GM23338 (cell line): ENCODE data around the gene RBM14.

Source experiments
- CREB1 ChIP-seq: fragments of 250-450 bp; sonication (Bioruptor Pico); IDR thresholded peaks from 2 replicates; pipeline ENCODE4 v1.5.0; 2020; ENCODE audit warnings: low read depth, mild to moderate bottlenecking, moderate library complexity
- EZH2 ChIP-seq: fragments of 200-600 bp; sonication (generic); IDR thresholded peaks from one replicate; pipeline ENCODE4 v1.8.0; 2017; ENCODE audit warnings: antibody characterized with exemption, mild to moderate bottlenecking, low read depth; ENCODE audit not compliant: unreplicated experiment
- EZH2phosphoT487 ChIP-seq: fragments of 200-600 bp; sonication (generic); IDR thresholded peaks from one replicate; pipeline ENCODE4 v1.8.1; 2018; ENCODE audit warnings: antibody characterized with exemption; ENCODE audit not compliant: unreplicated experiment
- POLR2AphosphoS5 ChIP-seq: IDR thresholded peaks from 2 replicates; pipeline ENCODE4 v1.6.1; 2016; ENCODE audit warnings: antibody characterized with exemption, low read depth
- TF ChIP-seq, protein P1 (sequence below), 2 experiments: fragments of 200-600 bp in 1 of 2; sonication (generic) in 1 of 2; conservative IDR thresholded peaks; 2 replicates each; pipeline versions ENCODE4 v1.5.1 to v1.6.1; 2016 to 2017; ENCODE audit warnings: antibody characterized with exemption in 2 of 2, low read depth in 2 of 2, mild to moderate bottlenecking in 2 of 2, moderate library complexity in 1 of 2
- TF ChIP-seq, protein P2 (sequence below): IDR thresholded peaks from 2 replicates; pipeline ENCODE4 v1.6.1; 2016; ENCODE audit warnings: antibody characterized with exemption
- TF ChIP-seq, protein P3 (sequence below): IDR thresholded peaks from one replicate; pipeline ENCODE4 v1.6.1; 2018; ENCODE audit warnings: antibody characterized with exemption; ENCODE audit not compliant: unreplicated experiment

DNA sequence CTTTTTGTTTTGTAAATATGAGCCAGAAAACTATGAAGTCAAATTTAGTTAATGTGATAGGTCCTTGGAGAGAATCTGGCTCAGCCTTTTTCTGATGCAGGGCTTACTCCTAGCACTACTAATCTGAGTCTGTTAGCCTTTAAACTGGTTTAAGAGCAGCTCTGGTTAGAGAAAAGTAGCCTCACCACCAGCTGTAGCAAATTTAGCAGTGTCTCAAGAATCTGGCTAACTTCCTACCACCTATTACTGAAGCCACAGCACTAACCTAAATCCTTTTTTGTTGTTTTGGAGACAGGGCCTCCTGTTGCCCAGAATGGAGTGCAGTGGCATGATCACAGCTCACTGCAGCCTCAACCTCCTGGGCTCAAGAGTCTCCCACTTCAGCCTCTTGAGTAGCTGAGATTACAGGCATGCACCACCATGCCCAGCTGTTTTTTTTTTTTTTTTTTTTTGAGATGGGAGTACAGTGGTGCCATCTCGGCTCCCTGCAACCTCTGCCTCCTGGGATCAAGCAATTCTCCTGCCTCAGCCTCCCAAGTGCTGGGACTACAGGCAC lies 47.4 kb downstream of the RBM14 start:
- TF ChIP-seq, protein P1, sequence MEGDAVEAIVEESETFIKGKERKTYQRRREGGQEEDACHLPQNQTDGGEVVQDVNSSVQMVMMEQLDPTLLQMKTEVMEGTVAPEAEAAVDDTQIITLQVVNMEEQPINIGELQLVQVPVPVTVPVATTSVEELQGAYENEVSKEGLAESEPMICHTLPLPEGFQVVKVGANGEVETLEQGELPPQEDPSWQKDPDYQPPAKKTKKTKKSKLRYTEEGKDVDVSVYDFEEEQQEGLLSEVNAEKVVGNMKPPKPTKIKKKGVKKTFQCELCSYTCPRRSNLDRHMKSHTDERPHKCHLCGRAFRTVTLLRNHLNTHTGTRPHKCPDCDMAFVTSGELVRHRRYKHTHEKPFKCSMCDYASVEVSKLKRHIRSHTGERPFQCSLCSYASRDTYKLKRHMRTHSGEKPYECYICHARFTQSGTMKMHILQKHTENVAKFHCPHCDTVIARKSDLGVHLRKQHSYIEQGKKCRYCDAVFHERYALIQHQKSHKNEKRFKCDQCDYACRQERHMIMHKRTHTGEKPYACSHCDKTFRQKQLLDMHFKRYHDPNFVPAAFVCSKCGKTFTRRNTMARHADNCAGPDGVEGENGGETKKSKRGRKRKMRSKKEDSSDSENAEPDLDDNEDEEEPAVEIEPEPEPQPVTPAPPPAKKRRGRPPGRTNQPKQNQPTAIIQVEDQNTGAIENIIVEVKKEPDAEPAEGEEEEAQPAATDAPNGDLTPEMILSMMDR (conservative IDR thresholded peaks at IDR 0.05; ENCODE audit: low read depth in 2 of 2) = no peak
- TF ChIP-seq POLR2AphosphoS5 (no peak), EZH2 (no peak), CREB1 (CRISPR knock-in tag) (no peak), EZH2phosphoT487 (no peak)
- TF ChIP-seq, protein P2, sequence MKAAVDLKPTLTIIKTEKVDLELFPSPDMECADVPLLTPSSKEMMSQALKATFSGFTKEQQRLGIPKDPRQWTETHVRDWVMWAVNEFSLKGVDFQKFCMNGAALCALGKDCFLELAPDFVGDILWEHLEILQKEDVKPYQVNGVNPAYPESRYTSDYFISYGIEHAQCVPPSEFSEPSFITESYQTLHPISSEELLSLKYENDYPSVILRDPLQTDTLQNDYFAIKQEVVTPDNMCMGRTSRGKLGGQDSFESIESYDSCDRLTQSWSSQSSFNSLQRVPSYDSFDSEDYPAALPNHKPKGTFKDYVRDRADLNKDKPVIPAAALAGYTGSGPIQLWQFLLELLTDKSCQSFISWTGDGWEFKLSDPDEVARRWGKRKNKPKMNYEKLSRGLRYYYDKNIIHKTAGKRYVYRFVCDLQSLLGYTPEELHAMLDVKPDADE = no peak
- TF ChIP-seq, protein P3, sequence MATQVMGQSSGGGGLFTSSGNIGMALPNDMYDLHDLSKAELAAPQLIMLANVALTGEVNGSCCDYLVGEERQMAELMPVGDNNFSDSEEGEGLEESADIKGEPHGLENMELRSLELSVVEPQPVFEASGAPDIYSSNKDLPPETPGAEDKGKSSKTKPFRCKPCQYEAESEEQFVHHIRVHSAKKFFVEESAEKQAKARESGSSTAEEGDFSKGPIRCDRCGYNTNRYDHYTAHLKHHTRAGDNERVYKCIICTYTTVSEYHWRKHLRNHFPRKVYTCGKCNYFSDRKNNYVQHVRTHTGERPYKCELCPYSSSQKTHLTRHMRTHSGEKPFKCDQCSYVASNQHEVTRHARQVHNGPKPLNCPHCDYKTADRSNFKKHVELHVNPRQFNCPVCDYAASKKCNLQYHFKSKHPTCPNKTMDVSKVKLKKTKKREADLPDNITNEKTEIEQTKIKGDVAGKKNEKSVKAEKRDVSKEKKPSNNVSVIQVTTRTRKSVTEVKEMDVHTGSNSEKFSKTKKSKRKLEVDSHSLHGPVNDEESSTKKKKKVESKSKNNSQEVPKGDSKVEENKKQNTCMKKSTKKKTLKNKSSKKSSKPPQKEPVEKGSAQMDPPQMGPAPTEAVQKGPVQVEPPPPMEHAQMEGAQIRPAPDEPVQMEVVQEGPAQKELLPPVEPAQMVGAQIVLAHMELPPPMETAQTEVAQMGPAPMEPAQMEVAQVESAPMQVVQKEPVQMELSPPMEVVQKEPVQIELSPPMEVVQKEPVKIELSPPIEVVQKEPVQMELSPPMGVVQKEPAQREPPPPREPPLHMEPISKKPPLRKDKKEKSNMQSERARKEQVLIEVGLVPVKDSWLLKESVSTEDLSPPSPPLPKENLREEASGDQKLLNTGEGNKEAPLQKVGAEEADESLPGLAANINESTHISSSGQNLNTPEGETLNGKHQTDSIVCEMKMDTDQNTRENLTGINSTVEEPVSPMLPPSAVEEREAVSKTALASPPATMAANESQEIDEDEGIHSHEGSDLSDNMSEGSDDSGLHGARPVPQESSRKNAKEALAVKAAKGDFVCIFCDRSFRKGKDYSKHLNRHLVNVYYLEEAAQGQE = no peak
